ENCODE measurements around the gene PCBD2. TPM values are rescaled to one million over a fixed set of nuclear protein-coding genes. Genes with fewer than 3 reads are reported as not detected.

The PCBD2 gene
- total and polyA plus RNA-seq, 2 donors (not counting 1 experiment from before 2014, with no cell fraction given) = 6.1 to 15.7 TPM

DNA sequence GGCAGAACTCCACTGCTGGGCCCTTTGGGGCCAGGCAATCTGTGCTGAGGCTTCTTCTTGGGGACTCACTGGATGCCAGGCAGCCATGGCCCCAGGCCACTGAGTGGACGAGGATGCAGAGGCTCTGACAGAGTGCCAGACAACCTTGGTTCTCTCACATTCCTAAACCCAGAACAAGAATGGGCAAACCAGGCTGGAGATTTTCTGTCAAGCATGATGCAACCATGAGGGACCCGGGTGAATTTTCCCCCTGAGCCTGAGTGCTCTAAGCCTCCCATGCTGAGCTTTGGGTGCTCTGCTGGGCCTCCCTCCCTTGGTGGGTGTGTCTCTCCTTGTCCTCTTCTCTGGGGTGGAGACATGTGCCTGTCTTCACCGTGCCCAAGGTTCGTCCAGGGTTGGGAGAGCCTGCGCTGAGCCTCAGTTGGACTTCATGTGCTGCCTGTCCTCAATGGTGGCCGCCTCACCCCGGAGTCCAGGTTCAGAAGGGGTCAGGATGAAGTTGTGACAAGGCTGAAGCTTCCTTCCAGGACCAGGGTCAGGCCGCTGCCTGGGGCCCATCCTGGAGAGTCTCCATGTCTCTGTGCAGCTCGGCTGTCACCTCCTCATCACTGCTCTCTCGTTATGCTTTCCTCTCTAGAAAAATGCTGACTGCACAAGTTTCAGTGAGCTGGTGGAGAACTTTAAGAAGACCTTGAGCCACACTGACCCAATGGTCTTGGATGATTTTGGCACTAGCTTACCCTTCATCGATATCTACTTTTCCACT lies 105.0 kb downstream of the PCBD2 start:
- no peaks in the 10 kb centered on the region for H3K9me3 Mint-ChIP-seq (ENCODE audit: insufficient read depth)
- Histone ChIP-seq H3K27me3 (replicated peaks in 1 of 4; ENCODE audit: control extremely low read depth in 1 of 4, control insufficient read depth in 3 of 4, insufficient read depth in 4 of 4, low read length in 3 of 4) (peaks cover 0 to 2% (median 0%) of the 10 kb centered on the region in 4 experiments), H3K79me2 (ENCODE audit: control insufficient read depth, insufficient read depth, low read length) (no peaks in the 10 kb centered on the region), H3K9me3 (ENCODE audit: control extremely low read depth in 1 of 3, control insufficient read depth in 2 of 3, insufficient read depth in 1 of 3, low read length in 2 of 3) (no peaks in the 10 kb centered on the region), H3K4me1 (ENCODE audit: control insufficient read depth in 2 of 2, insufficient read depth in 2 of 2, low read length in 2 of 2) (no peaks in the 10 kb centered on the region), H3K4me2 (replicated peaks; ENCODE audit: low read depth, low read length, poor library complexity, severe bottlenecking) (no peak overlapping the region), H3K36me3 (replicated peaks in 1 of 2; ENCODE audit: control extremely low read depth in 1 of 2, control insufficient read depth in 1 of 2, extremely low read depth in 1 of 2, insufficient read depth in 2 of 2, low read length in 1 of 2) (no peaks in the 10 kb centered on the region), H4K20me1 (ENCODE audit: control insufficient read depth, insufficient read depth, low read length, poor library complexity, severe bottlenecking) (no peaks in the 10 kb centered on the region), H2AFZ (ENCODE audit: insufficient read depth, low read depth, low read length, poor library complexity, severe bottlenecking) (no peak overlapping the region), H3K27ac (ENCODE audit: low read length in 2 of 2) (no peak overlapping the region), H3K4me3 (ENCODE audit: control extremely low read depth in 1 of 5, extremely low read depth in 1 of 5, insufficient read depth in 1 of 5, low read depth in 2 of 5, low read length in 4 of 5) (no peak overlapping the region), H3K9ac (ENCODE audit: low read length) (no peak overlapping the region)
- ChIA-PET CTCF (interaction anchor here (0.9 to 3.9 kb wide), 2 partner anchors 158 to 182 kb away, joined by 6 to 21 read pairs; no protein-coding TSS in a partner anchor), POLR2A (no interaction called here)
- H3K4me1 Mint-ChIP-seq = no peaks in the 10 kb centered on the region
- peaks cover 2% of the 10 kb centered on the region for H3K27me3 Mint-ChIP-seq
- no peak overlapping the region for H3K27ac Mint-ChIP-seq
- WGBS (ENCODE audit: insufficient coverage) = 97% methylated on average over 11 of the region's 11 CpGs
- TF ChIP-seq EZH2 (IDR thresholded peaks at IDR 0.05; ENCODE audit: borderline replicate concordance, insufficient read depth, low read depth, low read length, poor library complexity, severe bottlenecking) = no peak
- TF ChIP-seq, protein P1, sequence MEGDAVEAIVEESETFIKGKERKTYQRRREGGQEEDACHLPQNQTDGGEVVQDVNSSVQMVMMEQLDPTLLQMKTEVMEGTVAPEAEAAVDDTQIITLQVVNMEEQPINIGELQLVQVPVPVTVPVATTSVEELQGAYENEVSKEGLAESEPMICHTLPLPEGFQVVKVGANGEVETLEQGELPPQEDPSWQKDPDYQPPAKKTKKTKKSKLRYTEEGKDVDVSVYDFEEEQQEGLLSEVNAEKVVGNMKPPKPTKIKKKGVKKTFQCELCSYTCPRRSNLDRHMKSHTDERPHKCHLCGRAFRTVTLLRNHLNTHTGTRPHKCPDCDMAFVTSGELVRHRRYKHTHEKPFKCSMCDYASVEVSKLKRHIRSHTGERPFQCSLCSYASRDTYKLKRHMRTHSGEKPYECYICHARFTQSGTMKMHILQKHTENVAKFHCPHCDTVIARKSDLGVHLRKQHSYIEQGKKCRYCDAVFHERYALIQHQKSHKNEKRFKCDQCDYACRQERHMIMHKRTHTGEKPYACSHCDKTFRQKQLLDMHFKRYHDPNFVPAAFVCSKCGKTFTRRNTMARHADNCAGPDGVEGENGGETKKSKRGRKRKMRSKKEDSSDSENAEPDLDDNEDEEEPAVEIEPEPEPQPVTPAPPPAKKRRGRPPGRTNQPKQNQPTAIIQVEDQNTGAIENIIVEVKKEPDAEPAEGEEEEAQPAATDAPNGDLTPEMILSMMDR (IDR thresholded peaks at IDR 0.05) = no peak
- intact Hi-C loops (cut with micrococcal nuclease) = no loop called here
- no peak overlapping the region for H3K4me3 Mint-ChIP-seq
- ATAC-seq (ENCODE audit: low read depth) (no peak), DNase-seq (no peak)

Measured in B cell (primary cell).